ENCODE results near the gene ADAMTS8. TPM values are rescaled to one million over a fixed set of nuclear protein-coding genes. Genes with fewer than 3 reads are reported as not detected.

The ADAMTS8 gene
- total and polyA plus RNA-seq, 4 donors, result 0.02 to 0.08 (median 0.07) TPM; not detected in 1

DNA sequence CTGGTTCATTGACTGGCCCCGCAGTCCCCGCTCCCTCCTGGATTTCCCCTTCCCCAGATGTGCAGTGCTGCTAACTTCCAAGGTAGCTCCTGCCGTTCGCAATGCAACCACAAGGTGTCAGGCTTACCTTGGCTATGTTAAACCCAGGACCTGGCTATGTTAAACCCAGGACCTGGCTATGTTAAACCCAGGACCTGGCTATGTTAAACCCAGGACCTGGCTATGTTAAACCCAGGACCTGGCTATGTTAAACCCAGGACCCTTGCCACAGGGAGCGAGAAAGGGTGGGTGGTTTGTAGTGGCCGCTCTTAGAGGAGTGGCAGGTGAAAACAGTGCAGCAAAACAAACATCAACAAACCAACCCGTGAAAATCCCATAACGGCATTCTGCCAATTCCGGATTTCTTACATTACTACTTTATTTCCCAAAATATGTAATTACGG is 2.9 kb upstream of the ADAMTS8 start:
- H3K27me3 ChIP-seq (ENCODE audit: control insufficient read depth in 4 of 4, insufficient read depth in 4 of 4, low read length in 3 of 4), result peaks cover 0 to 9% (median 2%) of the 10 kb centered on the region in 4 donors
- no peaks in the 10 kb centered on the region for H3K36me3 ChIP-seq (ENCODE audit: control insufficient read depth in 4 of 4, insufficient read depth in 3 of 4, low read depth in 1 of 4, low read length in 3 of 4)
- TF ChIP-seq YY1 (IDR thresholded peaks at IDR 0.05) (no peak), RAD21 (IDR thresholded peaks at IDR 0.05) (peak; percentile 82 to 91), EGR1 (IDR thresholded peaks at IDR 0.05; ENCODE audit: low read depth in 2 of 2) (no peak), FOXA1 (IDR thresholded peaks at IDR 0.05) (no peak), HNF4A (conservative IDR thresholded peaks at IDR 0.05) (peak in 1 of 2 donors; percentile 7)
- TF ChIP-seq, protein P1, sequence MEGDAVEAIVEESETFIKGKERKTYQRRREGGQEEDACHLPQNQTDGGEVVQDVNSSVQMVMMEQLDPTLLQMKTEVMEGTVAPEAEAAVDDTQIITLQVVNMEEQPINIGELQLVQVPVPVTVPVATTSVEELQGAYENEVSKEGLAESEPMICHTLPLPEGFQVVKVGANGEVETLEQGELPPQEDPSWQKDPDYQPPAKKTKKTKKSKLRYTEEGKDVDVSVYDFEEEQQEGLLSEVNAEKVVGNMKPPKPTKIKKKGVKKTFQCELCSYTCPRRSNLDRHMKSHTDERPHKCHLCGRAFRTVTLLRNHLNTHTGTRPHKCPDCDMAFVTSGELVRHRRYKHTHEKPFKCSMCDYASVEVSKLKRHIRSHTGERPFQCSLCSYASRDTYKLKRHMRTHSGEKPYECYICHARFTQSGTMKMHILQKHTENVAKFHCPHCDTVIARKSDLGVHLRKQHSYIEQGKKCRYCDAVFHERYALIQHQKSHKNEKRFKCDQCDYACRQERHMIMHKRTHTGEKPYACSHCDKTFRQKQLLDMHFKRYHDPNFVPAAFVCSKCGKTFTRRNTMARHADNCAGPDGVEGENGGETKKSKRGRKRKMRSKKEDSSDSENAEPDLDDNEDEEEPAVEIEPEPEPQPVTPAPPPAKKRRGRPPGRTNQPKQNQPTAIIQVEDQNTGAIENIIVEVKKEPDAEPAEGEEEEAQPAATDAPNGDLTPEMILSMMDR (IDR thresholded peaks at IDR 0.05; ENCODE audit: low read depth, low read length, missing input control), result peak; percentile 76
- TF ChIP-seq, protein P2, sequence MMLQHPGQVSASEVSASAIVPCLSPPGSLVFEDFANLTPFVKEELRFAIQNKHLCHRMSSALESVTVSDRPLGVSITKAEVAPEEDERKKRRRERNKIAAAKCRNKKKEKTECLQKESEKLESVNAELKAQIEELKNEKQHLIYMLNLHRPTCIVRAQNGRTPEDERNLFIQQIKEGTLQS (IDR thresholded peaks at IDR 0.05), result no peak
- peaks cover 11 to 31% (median 23%) of the 10 kb centered on the region in 4 donors for H3K4me1 ChIP-seq (ENCODE audit: control insufficient read depth in 4 of 4, insufficient read depth in 4 of 4, low read length in 3 of 4)
- no peak overlapping the region for H3K4me3 ChIP-seq (ENCODE audit: low read depth in 1 of 3, low read length in 3 of 3)
- no peaks in the 10 kb centered on the region for H3K9me3 ChIP-seq (ENCODE audit: control insufficient read depth in 4 of 4, low read length in 3 of 4)
- no peak overlapping the region for H3K9ac ChIP-seq (ENCODE audit: low read depth in 1 of 2, low read length in 2 of 2)
- no peak overlapping the region for H3K27ac ChIP-seq (ENCODE audit: low read depth in 1 of 2, low read length in 2 of 2)
- peak; percentile 69 for DNase-seq (ENCODE audit: low spot score)
- WGBS, result 14% methylated on average over 10 of the region's 10 CpGs

DNA sequence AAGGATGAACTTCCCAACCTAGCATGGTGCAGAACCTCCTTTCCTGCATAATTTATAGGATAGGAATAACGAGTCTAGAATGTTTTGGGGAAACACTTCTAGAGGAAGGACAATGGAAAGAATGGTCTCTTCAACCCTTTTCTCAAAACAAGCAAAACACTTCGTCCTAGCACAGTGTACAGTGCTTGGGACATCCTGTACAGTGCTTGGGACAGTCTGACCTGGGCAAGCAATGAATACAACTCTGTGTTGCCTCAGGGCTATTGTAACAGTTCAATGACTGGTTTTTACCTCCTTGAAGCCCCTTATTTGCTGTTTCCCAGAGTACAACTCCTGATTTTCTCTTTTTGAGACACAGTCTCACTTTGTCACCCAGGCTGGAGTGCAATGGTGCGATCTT is 1.6 kb upstream of the ADAMTS8 start:
- Histone ChIP-seq H3K9ac (ENCODE audit: low read depth in 1 of 2, low read length in 2 of 2) (no peak overlapping the region), H3K4me3 (ENCODE audit: low read depth in 1 of 3, low read length in 3 of 3) (no peak overlapping the region)
- 63% methylated on average over 3 of the region's 3 CpGs for WGBS

DNA sequence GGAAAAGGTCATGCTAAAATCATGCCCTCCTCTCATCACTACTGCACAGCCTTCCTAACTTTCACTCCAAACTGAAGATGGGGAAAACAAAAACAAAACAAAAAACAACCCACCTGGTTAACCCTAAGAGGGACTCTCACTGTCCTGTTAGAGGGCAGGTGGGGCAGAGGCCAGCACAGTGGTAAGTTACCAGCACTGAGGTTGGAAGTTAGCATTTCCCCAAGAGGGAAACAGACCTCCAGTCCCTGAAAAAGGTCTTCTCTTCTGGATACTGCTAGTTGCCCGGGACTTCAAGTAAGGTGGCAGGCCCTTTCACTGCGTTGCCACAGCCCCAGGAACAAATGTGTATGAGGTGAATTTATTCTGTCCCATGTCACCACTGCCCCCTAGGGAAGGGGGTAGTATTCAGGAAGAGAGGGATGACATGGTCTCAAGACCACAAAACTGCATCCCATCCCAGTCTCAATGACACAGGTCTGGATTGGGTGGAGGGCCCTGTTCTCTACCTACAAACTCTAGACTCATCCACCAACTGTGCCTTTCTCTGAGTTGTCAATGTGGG is 792 bp upstream of the ADAMTS8 start:
- no peak overlapping the region for H3K4me3 ChIP-seq (ENCODE audit: low read depth in 1 of 3, low read length in 3 of 3)
- DNase-seq (ENCODE audit: low spot score), result no peak
- no peaks in the 10 kb centered on the region for H3K9me3 ChIP-seq (ENCODE audit: control insufficient read depth in 4 of 4, low read length in 3 of 4)
- H3K9ac ChIP-seq (ENCODE audit: low read depth in 1 of 2, low read length in 2 of 2), result no peak overlapping the region
- TF ChIP-seq, protein P3, sequence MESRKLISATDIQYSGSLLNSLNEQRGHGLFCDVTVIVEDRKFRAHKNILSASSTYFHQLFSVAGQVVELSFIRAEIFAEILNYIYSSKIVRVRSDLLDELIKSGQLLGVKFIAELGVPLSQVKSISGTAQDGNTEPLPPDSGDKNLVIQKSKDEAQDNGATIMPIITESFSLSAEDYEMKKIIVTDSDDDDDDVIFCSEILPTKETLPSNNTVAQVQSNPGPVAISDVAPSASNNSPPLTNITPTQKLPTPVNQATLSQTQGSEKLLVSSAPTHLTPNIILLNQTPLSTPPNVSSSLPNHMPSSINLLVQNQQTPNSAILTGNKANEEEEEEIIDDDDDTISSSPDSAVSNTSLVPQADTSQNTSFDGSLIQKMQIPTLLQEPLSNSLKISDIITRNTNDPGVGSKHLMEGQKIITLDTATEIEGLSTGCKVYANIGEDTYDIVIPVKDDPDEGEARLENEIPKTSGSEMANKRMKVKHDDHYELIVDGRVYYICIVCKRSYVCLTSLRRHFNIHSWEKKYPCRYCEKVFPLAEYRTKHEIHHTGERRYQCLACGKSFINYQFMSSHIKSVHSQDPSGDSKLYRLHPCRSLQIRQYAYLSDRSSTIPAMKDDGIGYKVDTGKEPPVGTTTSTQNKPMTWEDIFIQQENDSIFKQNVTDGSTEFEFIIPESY (IDR thresholded peaks at IDR 0.05), result no peak
- TF ChIP-seq, protein P1 (IDR thresholded peaks at IDR 0.05; ENCODE audit: low read depth, low read length, missing input control), result peak; percentile 8
- no peaks in the 10 kb centered on the region for H3K36me3 ChIP-seq (ENCODE audit: control insufficient read depth in 4 of 4, insufficient read depth in 3 of 4, low read depth in 1 of 4, low read length in 3 of 4)
- WGBS, result 69% methylated on average over 2 of the region's 2 CpGs
- no peak overlapping the region for H3K27ac ChIP-seq (ENCODE audit: low read depth in 1 of 2, low read length in 2 of 2)
- peaks cover 0 to 12% (median 3%) of the 10 kb centered on the region in 4 donors for H3K27me3 ChIP-seq (ENCODE audit: control insufficient read depth in 4 of 4, insufficient read depth in 4 of 4, low read length in 3 of 4)
- peaks cover 11 to 24% (median 20%) of the 10 kb centered on the region in 4 donors for H3K4me1 ChIP-seq (ENCODE audit: control insufficient read depth in 4 of 4, insufficient read depth in 4 of 4, low read length in 3 of 4)

More for the DNA sequence above, 1.6 kb upstream of the ADAMTS8 start:
- Histone ChIP-seq H3K9me3 (ENCODE audit: control insufficient read depth in 4 of 4, low read length in 3 of 4) (no peaks in the 10 kb centered on the region), H3K36me3 (ENCODE audit: control insufficient read depth in 4 of 4, insufficient read depth in 3 of 4, low read depth in 1 of 4, low read length in 3 of 4) (no peaks in the 10 kb centered on the region), H3K27ac (ENCODE audit: low read depth in 1 of 2, low read length in 2 of 2) (no peak overlapping the region), H3K27me3 (ENCODE audit: control insufficient read depth in 4 of 4, insufficient read depth in 4 of 4, low read length in 3 of 4) (peaks cover 0 to 12% (median 3%) of the 10 kb centered on the region in 4 donors), H3K4me1 (ENCODE audit: control insufficient read depth in 4 of 4, insufficient read depth in 4 of 4, low read length in 3 of 4) (peaks cover 11 to 25% (median 21%) of the 10 kb centered on the region in 4 donors)
- no peak for DNase-seq (ENCODE audit: low spot score)
- TF ChIP-seq EGR1 (IDR thresholded peaks at IDR 0.05; ENCODE audit: low read depth in 2 of 2) (no peak), YY1 (IDR thresholded peaks at IDR 0.05) (no peak), NR2F2 (IDR thresholded peaks at IDR 0.05) (no peak), HNF4A (conservative IDR thresholded peaks at IDR 0.05) (no peak), TAF1 (conservative IDR thresholded peaks at IDR 0.05) (no peak)
- TF ChIP-seq, protein P1 (IDR thresholded peaks at IDR 0.05; ENCODE audit: low read depth, low read length, missing input control), result no peak
- TF ChIP-seq, protein P4, sequence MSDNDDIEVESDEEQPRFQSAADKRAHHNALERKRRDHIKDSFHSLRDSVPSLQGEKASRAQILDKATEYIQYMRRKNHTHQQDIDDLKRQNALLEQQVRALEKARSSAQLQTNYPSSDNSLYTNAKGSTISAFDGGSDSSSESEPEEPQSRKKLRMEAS (IDR thresholded peaks at IDR 0.05), result no peak

Measured in liver (tissue), 9 donors.